SH-SY5Y (cell line): ENCODE measurements around the gene ARSB.

ENCODE experiments used
- GATA2 ChIP-seq: IDR thresholded peaks from 2 replicates; pipeline ENCODE4 v1.6.1; 2011; ENCODE audit warnings: mild to moderate bottlenecking, low read depth, low read length
- GATA3 ChIP-seq: IDR thresholded peaks from 2 replicates; pipeline ENCODE4 v1.6.1; 2011; ENCODE audit warnings: low read depth, mild to moderate bottlenecking, low read length, moderate library complexity

DNA sequence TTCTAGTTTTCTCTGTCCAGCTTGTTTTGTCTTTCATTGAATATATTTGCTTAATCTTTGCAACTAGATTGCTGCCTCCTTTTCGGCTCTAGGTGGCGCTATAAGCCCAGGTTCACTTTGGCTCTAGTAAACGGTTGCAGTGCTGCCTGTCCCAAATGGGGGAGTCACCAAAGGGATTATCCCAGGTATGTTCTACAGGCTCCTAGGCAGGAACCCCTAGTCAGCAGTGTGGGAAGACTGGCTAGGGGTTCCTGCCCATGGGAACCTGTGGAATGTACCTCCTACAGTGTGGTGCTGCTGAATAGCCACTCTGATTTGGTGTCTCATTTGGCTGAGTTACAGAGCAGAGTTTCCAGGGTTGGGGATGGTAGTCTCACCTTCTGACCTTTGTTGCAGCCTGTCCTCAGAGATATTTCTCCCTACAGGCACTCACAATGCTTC is 85.2 kb downstream of the ARSB start:
- TF ChIP-seq GATA3 (no peak), GATA2 (no peak)
